Spleen (tissue), 7 donors: ENCODE measurements around the gene GPR176.

Experiments
- CTCF ChIP-seq, 11 experiments: fragments of 200-600 bp in 7 of 11; fragments of 450-650 bp in 4 of 11; sonication (generic) in 4 of 11; IDR thresholded peaks in 8 of 11; conservative IDR thresholded peaks in 3 of 11; 1 replicate in 7 of 11; 2 replicates in 4 of 11; pipeline versions ENCODE4 v1.4.0 to v1.8.0; 2016 to 2021; ENCODE audit warnings: antibody characterized with exemption in 11 of 11, inconsistent platforms in 4 of 11, mild to moderate bottlenecking in 1 of 11
- POLR2A ChIP-seq, 3 donors: fragments of 450-650 bp; IDR thresholded peaks; one replicate each; pipeline ENCODE4 v1.5.1; 2017; ENCODE audit warnings: antibody characterized with exemption in 3 of 3, mild to moderate bottlenecking in 1 of 3
- POLR2AphosphoS5 ChIP-seq, 3 donors: sonication (generic); formaldehyde crosslinking; IDR thresholded peaks; one replicate each; pipeline ENCODE4 v1.5.1; 2017; ENCODE audit warnings: antibody characterized with exemption in 3 of 3
- donor health status: DM: no; HTN: no; CAD: no; lungs with moderate emphysema.
- donor health status: DM: no; HTN: no; CAD: no.
- donor health status: DM: no; HTN: no; CAD: no.

- TF ChIP-seq CTCF (IDR thresholded peaks at IDR 0.05 in 8 of 11, conservative IDR thresholded peaks at IDR 0.05 in 3 of 11) = no peak
- TF ChIP-seq POLR2A (IDR thresholded peaks at IDR 0.05) = no peak
- no peak for TF ChIP-seq POLR2AphosphoS5 (IDR thresholded peaks at IDR 0.05)
Observed at GRCh38 chr15:39826975-39827374, 93.1 kb downstream of the GPR176 start.
